GM19238 (cell line): ENCODE measurements around the gene SASS6.

Experiments used
- DNase-seq: peaks from one replicate; pipeline ENCODE4 v3.0.0; 2011; ENCODE audit warnings: low spot score; ENCODE audit not compliant: insufficient read length

Gene SASS6

GRCh38 chr1:100132566-100133477, at the start of gene SASS6, which contains the start of gene TRMT13:
Gene SASS6, minus strand, starts transcription at chr1:100132930. Its CDS starts 116 bp downstream, at chr1:100132814.
Gene TRMT13, plus strand, starts transcription at chr1:100133163. Its CDS starts 6 bp downstream, at chr1:100133169.
- DNase-seq = peak; percentile 73

GRCh38 chr1:100178091-100178490, 45.4 kb upstream of the SASS6 start, which contains the start of gene LRRC39:
Gene LRRC39, minus strand, starts transcription at chr1:100178256. Its CDS starts 9,740 bp downstream, at chr1:100168516.
- DNase-seq = no peak

- no peak for DNase-seq
Observed at GRCh38 chr1:100177295-100178041, 44.7 kb upstream of the SASS6 start.

GRCh38 chr1:100168051-100168450, 35.3 kb upstream of the SASS6 start:
- DNase-seq = no peak

GRCh38 chr1:100164702-100165101, 32.0 kb upstream of the SASS6 start:
- DNase-seq = no peak

- DNase-seq = no peak
Observed at GRCh38 chr1:100164216-100164615, 31.5 kb upstream of the SASS6 start.

- DNase-seq = no peak
Observed at GRCh38 chr1:100162881-100163280, 30.2 kb upstream of the SASS6 start.

GRCh38 chr1:100152271-100152670, 19.5 kb upstream of the SASS6 start:
- no peak for DNase-seq

- no peak for DNase-seq
Observed at GRCh38 chr1:100151679-100152078, 18.9 kb upstream of the SASS6 start.

- no peak for DNase-seq
Observed at GRCh38 chr1:100147875-100148274, 15.1 kb upstream of the SASS6 start.

GRCh38 chr1:100146958-100147357, 14.2 kb upstream of the SASS6 start:
- no peak for DNase-seq

- DNase-seq = no peak
Observed at GRCh38 chr1:100145116-100145515, 12.4 kb upstream of the SASS6 start.

- no peak for DNase-seq
Observed at GRCh38 chr1:100142343-100142742, 9.6 kb upstream of the SASS6 start.

- no peak for DNase-seq
Observed at GRCh38 chr1:100141192-100141591, 8.5 kb upstream of the SASS6 start.

GRCh38 chr1:100137602-100138001, 4.9 kb upstream of the SASS6 start:
- DNase-seq = no peak

- DNase-seq = no peak
Observed at GRCh38 chr1:100134872-100135271, 2.1 kb upstream of the SASS6 start.

- DNase-seq = no peak
Observed at GRCh38 chr1:100131623-100132022, 1.1 kb downstream of the SASS6 start.

- no peak for DNase-seq
Observed at GRCh38 chr1:100130552-100131077, 2.1 kb downstream of the SASS6 start.

- DNase-seq = no peak
Observed at GRCh38 chr1:100127226-100127625, 5.5 kb downstream of the SASS6 start.

- DNase-seq = no peak
Observed at GRCh38 chr1:100122177-100122576, 10.6 kb downstream of the SASS6 start.

GRCh38 chr1:100115524-100115923, 17.2 kb downstream of the SASS6 start:
- DNase-seq = no peak

GRCh38 chr1:100109554-100110066, 23.1 kb downstream of the SASS6 start:
- DNase-seq = no peak
